ENCODE results near the gene ST8SIA1. TPM values are rescaled to one million over a fixed set of nuclear protein-coding genes. Genes with fewer than 3 reads are reported as not detected.
"Not testable (repeated sequence)": the region's sequence is repeated elsewhere in the genome, so short reads cannot be mapped to it uniquely, and the experiment has no call there.

ST8SIA1 gene
- total RNA-seq, 4 donors from 2014 or later: 2.6 to 9.5 (median 7.3) TPM

GRCh38 chr12:22169376-22169775 is 165.1 kb downstream of the ST8SIA1 start:
- TF ChIP-seq POLR2A (IDR thresholded peaks at IDR 0.05) (no peak), CTCF (IDR thresholded peaks at IDR 0.05) (no peak)
- intact Hi-C loops (cut with DNase I; ENCODE audit: low total_unique reads): no loop called here
- no peak for DNase-seq (ENCODE audit: low spot score in 2 of 2)
- no peak overlapping the region for H3K4me3 ChIP-seq (ENCODE audit: low read depth, poor library complexity, severe bottlenecking)

DNA sequence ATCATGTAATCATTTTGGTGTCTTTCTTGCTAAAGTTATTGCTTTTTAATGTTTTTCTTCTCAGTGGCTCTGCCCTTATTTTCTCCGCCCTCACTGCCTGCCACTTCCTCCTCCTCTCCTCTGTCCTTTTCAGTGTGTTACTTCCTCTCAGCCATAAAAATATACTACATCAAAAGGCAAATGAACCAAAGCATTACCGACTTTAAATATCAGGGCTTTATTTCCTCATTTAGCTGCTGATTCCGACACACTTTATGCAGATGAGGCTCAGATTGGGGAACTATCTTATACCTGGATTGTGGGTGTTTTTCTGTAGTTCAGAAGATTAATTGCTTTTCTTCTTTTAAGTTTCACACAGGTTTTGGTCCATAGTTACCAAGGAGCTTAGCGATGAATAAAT is 170.4 kb downstream of the ST8SIA1 start:
- intact Hi-C loops (cut with DNase I; ENCODE audit: low total_unique reads): no loop called here
- DNase-seq (ENCODE audit: low spot score in 2 of 2): no peak
- H3K4me3 ChIP-seq (ENCODE audit: low read depth, poor library complexity, severe bottlenecking): no peak overlapping the region
- TF ChIP-seq POLR2A (IDR thresholded peaks at IDR 0.05) (no peak), CTCF (IDR thresholded peaks at IDR 0.05) (no peak)
- WGBS, 2 donors: 56 to 64% methylated on average over 4 of the region's 4 CpGs

DNA sequence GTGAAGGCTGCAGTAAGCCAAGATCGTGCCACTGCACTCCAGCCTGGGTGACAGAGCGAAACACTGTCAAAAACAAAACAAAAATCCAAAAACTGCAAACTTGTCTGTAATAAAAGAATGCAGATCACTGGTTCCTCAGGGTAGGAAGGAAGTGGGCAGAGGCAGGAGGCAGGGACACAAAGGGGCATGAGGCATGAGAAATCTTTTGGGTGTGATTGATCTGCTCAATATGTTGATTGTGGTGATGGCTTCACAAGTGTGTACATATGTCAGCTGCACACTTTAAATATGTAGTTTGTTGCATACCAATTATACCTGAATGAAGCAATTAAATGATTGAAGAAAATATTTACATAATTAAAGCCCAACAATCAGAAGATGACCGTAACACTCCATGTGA is 170.9 kb downstream of the ST8SIA1 start:
- intact Hi-C loops (cut with DNase I; ENCODE audit: low total_unique reads): no loop called here
- no peak overlapping the region for H3K4me3 ChIP-seq (ENCODE audit: low read depth, poor library complexity, severe bottlenecking)
- WGBS, 2 donors: 81 to 86% methylated on average over 3 of the region's 3 CpGs

DNA sequence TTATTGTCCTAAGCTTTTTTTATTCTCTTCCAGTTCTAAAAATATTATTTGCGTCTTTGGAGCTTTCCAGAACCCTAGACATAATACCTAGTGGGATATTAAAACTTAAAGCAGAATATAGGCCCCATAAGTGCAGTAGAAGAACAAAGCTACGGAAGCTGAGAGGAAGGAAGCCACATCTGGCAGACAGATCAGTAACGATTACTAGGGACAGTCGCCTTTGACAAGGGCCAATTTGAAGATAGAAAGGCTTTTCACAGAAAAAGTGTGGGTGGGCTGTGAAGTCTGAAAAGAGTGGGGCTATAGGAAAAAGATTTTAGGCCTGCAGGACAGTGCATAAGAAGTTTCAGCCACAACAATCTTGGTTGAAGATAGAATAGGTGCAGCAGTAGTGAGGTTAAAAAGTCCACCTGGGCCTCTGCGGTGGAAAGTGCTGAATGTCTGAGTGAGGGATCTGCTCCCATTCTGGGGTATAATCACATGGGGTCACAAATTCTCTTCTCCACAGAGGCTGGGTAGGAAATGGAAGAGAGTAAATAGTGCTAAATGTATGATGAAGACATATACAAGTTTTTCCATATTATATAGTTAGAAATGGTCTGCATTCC is 174.0 kb downstream of the ST8SIA1 start:
- no peak for DNase-seq (ENCODE audit: low spot score in 2 of 2)
- H3K4me3 ChIP-seq (ENCODE audit: low read depth, poor library complexity, severe bottlenecking): no peak overlapping the region
- intact Hi-C loops (cut with DNase I; ENCODE audit: low total_unique reads): no loop called here
- 45 to 51% methylated on average over 5 of the region's 5 CpGs for WGBS, 2 donors
- TF ChIP-seq POLR2A (IDR thresholded peaks at IDR 0.05): no peak
- TF ChIP-seq CTCF (IDR thresholded peaks at IDR 0.05): no peak

More for the DNA sequence above, 170.9 kb downstream of the ST8SIA1 start:
- TF ChIP-seq POLR2A (IDR thresholded peaks at IDR 0.05) (no peak), CTCF (IDR thresholded peaks at IDR 0.05) (no peak)
- DNase-seq (ENCODE audit: low spot score in 2 of 2): no peak

DNA sequence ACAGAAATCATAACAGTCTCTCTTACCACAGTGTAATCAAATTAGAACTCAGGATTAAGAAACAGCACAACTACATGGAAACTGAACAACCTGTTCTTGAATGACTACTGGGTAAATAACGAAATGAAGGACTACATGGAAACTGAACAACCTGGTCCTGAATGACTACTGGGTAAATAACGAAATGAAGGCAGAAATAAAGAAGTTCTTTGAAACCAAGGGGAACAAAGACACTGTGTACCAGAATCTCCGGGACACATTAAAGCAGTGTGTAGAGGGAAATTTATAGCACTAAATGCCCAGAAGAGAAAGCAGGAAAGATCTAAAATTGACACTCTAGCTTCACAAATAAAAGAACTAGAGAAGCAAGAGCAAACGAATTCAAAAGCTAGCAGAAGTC is 185.2 kb downstream of the ST8SIA1 start:
- DNase-seq (ENCODE audit: low spot score in 2 of 2); intact Hi-C loops (cut with DNase I; ENCODE audit: low total_unique reads); H3K4me3 ChIP-seq (ENCODE audit: low read depth, poor library complexity, severe bottlenecking): not testable (repeated sequence)
- WGBS, 2 donors: 69 to 72% methylated on average over 4 of the region's 4 CpGs

- 57 to 88% methylated on average over 4 of the region's 4 CpGs for WGBS, 2 donors
- H3K4me3 ChIP-seq (ENCODE audit: low read depth, poor library complexity, severe bottlenecking); DNase-seq (ENCODE audit: low spot score in 2 of 2); intact Hi-C loops (cut with DNase I; ENCODE audit: low total_unique reads): not testable (repeated sequence)
Observed at GRCh38 chr12:22146686-22147085, 187.8 kb downstream of the ST8SIA1 start.

Other genes with a start within 250 kb of the ST8SIA1 start
- 10 to 100 TPM; 19.3 to 22.6 (median 19.9) TPM for gene C2CD5, start 209.8 kb upstream of the ST8SIA1 start, total RNA-seq

Data from lower leg skin (tissue), 4 donors.